Measurements from ENCODE around the gene PTPRA. TPM values are rescaled to one million over a fixed set of nuclear protein-coding genes. Genes with fewer than 3 reads are reported as not detected.
"Not testable (repeated sequence)": the region's sequence is repeated elsewhere in the genome, so short reads cannot be mapped to it uniquely, and the experiment has no call there.

Gene PTPRA
- total RNA-seq, 2 experiments from 2014 or later = 31.7 to 32.7 TPM

- Mint-ChIP-seq H3K9me3 (no peaks in the 10 kb centered on the region), H3K4me1 (ENCODE audit: low read depth) (peaks cover 9% of the 10 kb centered on the region), H3K27ac (no peak overlapping the region), H3K36me3 (ENCODE audit: low read depth) (no peaks in the 10 kb centered on the region), H3K27me3 (ENCODE audit: low read depth) (no peaks in the 10 kb centered on the region), H3K4me3 (no peak overlapping the region)
- CTCF ChIA-PET = interaction anchor here (3.1 kb wide), 2 partner anchors 14 to 48 kb away, joined by 24 to 28 read pairs; no protein-coding TSS in a partner anchor
- no peak for DNase-seq
- intact Hi-C loops (cut with micrococcal nuclease) = no loop called here
These were observed 194.1 kb downstream of the PTPRA start for GRCh38 chr20:3067139-3068014.

- peaks cover 16% of the 10 kb centered on the region for H3K4me1 Mint-ChIP-seq (ENCODE audit: low read depth)
- intact Hi-C loops (cut with micrococcal nuclease) = no loop called here
- DNase-seq = no peak
- no peak overlapping the region for H3K4me3 Mint-ChIP-seq
- no peaks in the 10 kb centered on the region for H3K27me3 Mint-ChIP-seq (ENCODE audit: low read depth)
- no peaks in the 10 kb centered on the region for H3K36me3 Mint-ChIP-seq (ENCODE audit: low read depth)
- CTCF ChIA-PET = interaction anchor here (3.1 kb wide), 2 partner anchors 15 to 47 kb away, joined by 24 to 28 read pairs; no protein-coding TSS in a partner anchor
- no peaks in the 10 kb centered on the region for H3K9me3 Mint-ChIP-seq
- H3K27ac Mint-ChIP-seq = no peak overlapping the region
These were observed 194.8 kb downstream of the PTPRA start for GRCh38 chr20:3068075-3068474.

DNA sequence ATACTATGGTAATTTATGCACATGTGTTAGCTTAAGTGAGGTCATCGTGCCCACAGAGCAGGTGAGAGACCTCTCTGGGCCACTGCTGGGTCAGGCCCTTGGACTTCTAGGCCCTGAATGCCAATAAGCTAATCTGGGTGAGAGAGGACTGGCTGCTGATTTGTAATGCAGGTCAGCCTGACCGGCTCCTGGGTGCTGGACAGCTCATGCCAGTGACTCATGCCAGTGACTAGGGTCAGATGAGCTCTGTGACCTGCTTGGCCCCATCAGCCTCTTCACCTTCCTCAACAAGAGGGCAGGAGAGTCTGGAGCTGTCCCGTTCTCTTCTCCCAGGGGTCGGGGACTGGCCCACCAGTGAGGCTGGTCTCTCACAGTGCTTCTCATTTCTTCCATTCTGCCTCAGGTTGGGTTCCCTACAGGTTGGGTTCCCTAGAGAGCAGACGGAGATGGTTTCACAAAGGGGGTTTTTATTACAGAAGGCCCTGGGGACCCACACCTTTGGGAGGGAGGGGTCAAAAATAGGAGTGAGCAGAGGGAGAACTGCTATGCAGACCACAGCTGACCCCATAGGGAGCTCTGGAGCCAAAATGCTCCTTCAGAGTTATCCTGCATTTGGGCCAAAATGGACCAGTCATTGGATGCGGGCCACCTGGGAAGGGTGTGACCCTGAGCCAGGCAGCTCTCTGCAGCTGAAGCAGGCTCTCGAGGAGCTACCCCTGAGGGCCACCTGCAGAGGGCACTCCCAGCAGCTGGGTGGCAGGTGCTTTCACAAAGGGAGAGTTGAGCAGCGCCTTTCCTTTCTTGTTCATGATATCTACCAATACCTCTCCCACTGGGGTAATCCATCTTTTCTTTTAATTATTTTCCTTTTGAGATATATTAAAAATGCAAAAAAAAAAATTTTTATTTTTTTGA lies 196.0 kb downstream of the PTPRA start:
- H3K27me3 Mint-ChIP-seq (ENCODE audit: low read depth) = no peaks in the 10 kb centered on the region
- H3K9me3 Mint-ChIP-seq = no peaks in the 10 kb centered on the region
- CTCF ChIA-PET = interaction anchor here (0.6 to 3.1 kb wide), 9 partner anchors 16 to 340 kb away, joined by 3 to 28 read pairs (median 5); no protein-coding TSS in a partner anchor
- H3K36me3 Mint-ChIP-seq (ENCODE audit: low read depth) = no peaks in the 10 kb centered on the region
- peak; percentile 62 for DNase-seq
- no peak overlapping the region for H3K27ac Mint-ChIP-seq
- peaks cover 19% of the 10 kb centered on the region for H3K4me1 Mint-ChIP-seq (ENCODE audit: low read depth)
- intact Hi-C loops (cut with micrococcal nuclease) = loop anchor here (1.0 kb wide), 1 partner anchor 46 kb away; no protein-coding TSS in a partner anchor
- no peak overlapping the region for H3K4me3 Mint-ChIP-seq

DNA sequence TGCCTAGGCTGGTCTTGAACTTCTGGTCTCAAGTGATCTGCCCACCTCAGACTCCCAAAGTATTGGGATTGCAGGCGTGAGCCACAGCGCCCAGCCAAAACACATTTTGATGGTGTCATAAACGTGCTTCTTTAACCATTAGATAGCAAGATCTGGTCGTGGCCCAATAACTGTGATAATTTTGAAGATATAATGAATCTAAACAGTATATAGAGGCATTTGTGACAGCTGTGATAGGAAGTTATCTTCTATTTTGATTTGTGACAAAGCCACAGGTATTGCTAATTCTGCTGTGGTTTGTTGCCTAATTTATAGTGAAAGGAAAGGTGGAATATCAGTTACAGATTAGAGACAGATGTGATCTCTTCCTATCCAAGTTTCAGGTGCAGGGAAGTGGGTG lies 197.4 kb downstream of the PTPRA start:
- H3K9me3 Mint-ChIP-seq = no peaks in the 10 kb centered on the region
- H3K4me1 Mint-ChIP-seq (ENCODE audit: low read depth) = peaks cover 19% of the 10 kb centered on the region
- no peak overlapping the region for H3K27ac Mint-ChIP-seq
- DNase-seq = no peak
- H3K4me3 Mint-ChIP-seq = peak overlapping the region; percentile 62
- CTCF ChIA-PET = interaction anchor here (3.1 kb wide), 2 partner anchors 18 to 45 kb away, joined by 24 to 28 read pairs; no protein-coding TSS in a partner anchor
- no peaks in the 10 kb centered on the region for H3K27me3 Mint-ChIP-seq (ENCODE audit: low read depth)
- no peaks in the 10 kb centered on the region for H3K36me3 Mint-ChIP-seq (ENCODE audit: low read depth)
- intact Hi-C loops (cut with micrococcal nuclease) = loop anchor here (5.0 kb wide), 1 partner anchor 132 kb away; the partner anchor contains the start of gene DDRGK1

DNA sequence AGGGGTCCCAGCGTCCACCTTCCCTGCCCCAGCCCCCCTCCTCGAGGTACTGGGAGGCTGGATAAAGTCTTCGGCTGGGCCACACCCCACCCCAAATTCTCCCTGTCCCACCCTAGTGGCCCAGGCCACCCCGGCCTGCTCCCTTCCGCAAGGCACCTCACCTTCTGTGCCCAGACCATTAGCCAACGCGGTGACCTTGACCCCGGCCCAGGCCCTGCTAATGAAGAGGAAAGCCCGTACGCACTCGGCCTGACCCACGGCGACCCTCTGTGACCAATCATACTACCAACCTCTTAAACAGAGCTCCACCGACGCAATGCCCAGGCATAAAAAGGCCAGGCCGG lies 198.0 kb downstream of the PTPRA start:
- Mint-ChIP-seq H3K4me3 (peak overlapping the region; percentile 77), H3K36me3 (ENCODE audit: low read depth) (no peaks in the 10 kb centered on the region), H3K4me1 (ENCODE audit: low read depth) (peaks cover 19% of the 10 kb centered on the region), H3K27ac (no peak overlapping the region), H3K9me3 (no peaks in the 10 kb centered on the region), H3K27me3 (ENCODE audit: low read depth) (no peaks in the 10 kb centered on the region)
- intact Hi-C loops (cut with micrococcal nuclease) = loop anchor here (5.0 kb wide), 1 partner anchor 131 kb away; the partner anchor contains the start of gene DDRGK1
- DNase-seq = no peak
- CTCF ChIA-PET = no interaction called here

- peak; percentile 77 for DNase-seq
- peak within 1 kb of the TSS; percentile 53 for H3K27ac Mint-ChIP-seq
- intact Hi-C loops (cut with micrococcal nuclease) = loop anchor here (5.0 kb wide), 1 partner anchor 130 kb away; the partner anchor contains the start of gene DDRGK1
- peak within 1 kb of the TSS; percentile 77 for H3K4me3 Mint-ChIP-seq
- no peaks in the 10 kb centered on the region for H3K9me3 Mint-ChIP-seq
- CTCF ChIA-PET = interaction anchor here (1.4 to 1.5 kb wide), 2 partner anchors 8 to 19 kb away, joined by 3 to 13 read pairs; no protein-coding TSS in a partner anchor
- H3K36me3 Mint-ChIP-seq (ENCODE audit: low read depth) = no peaks in the 10 kb centered on the region
- peaks cover 22% of the 10 kb centered on the region for H3K4me1 Mint-ChIP-seq (ENCODE audit: low read depth)
- no peaks in the 10 kb centered on the region for H3K27me3 Mint-ChIP-seq (ENCODE audit: low read depth)
These were observed 198.6 kb downstream of the PTPRA start, which contains the start of gene OXT for GRCh38 chr20:3071610-3072529. TSS of gene OXT (plus strand) at chr20:3071620. CDS start at chr20:3071656, 36 bp downstream.

GRCh38 chr20:3072530-3073250 lies 199.4 kb downstream of the PTPRA start:
- Mint-ChIP-seq H3K9me3 (no peaks in the 10 kb centered on the region), H3K36me3 (ENCODE audit: low read depth) (no peaks in the 10 kb centered on the region), H3K4me3 (peak overlapping the region; percentile 77), H3K27ac (peak overlapping the region; percentile 53), H3K27me3 (ENCODE audit: low read depth) (no peaks in the 10 kb centered on the region), H3K4me1 (ENCODE audit: low read depth) (peaks cover 27% of the 10 kb centered on the region)
- intact Hi-C loops (cut with micrococcal nuclease) = loop anchor here (5.0 kb wide), 1 partner anchor 130 kb away; the partner anchor contains the start of gene DDRGK1
- CTCF ChIA-PET = interaction anchor here (1.4 to 1.5 kb wide), 2 partner anchors 8 to 20 kb away, joined by 3 to 13 read pairs; no protein-coding TSS in a partner anchor
- DNase-seq = no peak

DNA sequence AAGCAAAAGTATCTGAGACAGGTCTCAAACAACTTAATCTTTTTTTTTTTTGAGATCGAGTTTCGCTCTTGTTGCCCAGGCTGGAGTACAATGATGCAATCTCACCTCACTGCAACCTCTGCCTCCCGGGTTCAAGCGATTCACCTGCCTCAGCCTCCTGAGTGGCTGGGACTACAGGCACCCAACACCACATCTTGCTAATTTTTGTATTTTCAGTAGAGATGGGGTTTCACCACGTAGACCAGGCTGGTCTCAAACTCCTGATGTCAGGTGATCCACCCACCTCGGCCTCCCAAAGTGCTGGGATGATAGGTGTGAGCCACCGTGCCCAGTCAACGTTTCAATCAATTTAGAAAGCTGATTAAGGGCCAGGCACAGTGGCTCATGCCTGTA lies 200.0 kb downstream of the PTPRA start:
- DNase-seq = peak; percentile 33
- intact Hi-C loops (cut with micrococcal nuclease) = loop anchor here (5.0 kb wide), 1 partner anchor 129 kb away; the partner anchor contains the start of gene DDRGK1
- not testable (repeated sequence) for H3K27ac Mint-ChIP-seq; H3K27me3 Mint-ChIP-seq (ENCODE audit: low read depth); H3K36me3 Mint-ChIP-seq (ENCODE audit: low read depth); H3K4me3 Mint-ChIP-seq; H3K9me3 Mint-ChIP-seq
- H3K4me1 Mint-ChIP-seq (ENCODE audit: low read depth) = peaks cover 31% of the 10 kb centered on the region
- CTCF ChIA-PET = interaction anchor here (1.4 to 1.5 kb wide), 2 partner anchors 9 to 20 kb away, joined by 3 to 13 read pairs; no protein-coding TSS in a partner anchor

- intact Hi-C loops (cut with micrococcal nuclease) = loop anchor here (5.0 kb wide), 2 partner anchors 82 to 127 kb away; partner anchors contain the start of genes DDRGK1, FASTKD5 and UBOX5
- Mint-ChIP-seq H3K36me3 (ENCODE audit: low read depth) (no peaks in the 10 kb centered on the region), H3K9me3 (no peaks in the 10 kb centered on the region), H3K27ac (no peak overlapping the region), H3K4me1 (ENCODE audit: low read depth) (peaks cover 31% of the 10 kb centered on the region), H3K27me3 (ENCODE audit: low read depth) (no peaks in the 10 kb centered on the region), H3K4me3 (no peak overlapping the region)
- CTCF ChIA-PET = interaction anchor here (0.6 to 1.6 kb wide), 2 partner anchors 21 to 59 kb away, joined by 3 read pairs; no protein-coding TSS in a partner anchor
- no peak for DNase-seq
These were observed 201.5 kb downstream of the PTPRA start for GRCh38 chr20:3074812-3075211.

- intact Hi-C loops (cut with micrococcal nuclease) = loop anchor here (5.0 kb wide), 1 partner anchor 82 kb away; the partner anchor contains the start of genes FASTKD5 and UBOX5
- CTCF ChIA-PET = interaction anchor here (0.6 to 1.6 kb wide), 3 partner anchors 17 to 209 kb away, joined by 3 to 4 read pairs (median 3); no protein-coding TSS in a partner anchor
- not testable (repeated sequence) for H3K9me3 Mint-ChIP-seq; H3K27me3 Mint-ChIP-seq (ENCODE audit: low read depth); H3K4me3 Mint-ChIP-seq; H3K36me3 Mint-ChIP-seq (ENCODE audit: low read depth); DNase-seq; H3K27ac Mint-ChIP-seq
- peaks cover 31% of the 10 kb centered on the region for H3K4me1 Mint-ChIP-seq (ENCODE audit: low read depth)
These were observed 202.0 kb downstream of the PTPRA start for GRCh38 chr20:3075315-3075714.

Measured in activated naive CD4-positive, alpha-beta T cell treated with anti-CD3 and anti-CD28 coated beads for 36 hours (primary cell).